GM23338 (cell line): Measurements from ENCODE around the gene ESYT2. TPM values are rescaled to one million over a fixed set of nuclear protein-coding genes. Genes with fewer than 3 reads are reported as not detected.

Experiments
- ATAC-seq: fragments of 200-7000 bp; cut with Tn5 transposase; 3 replicates; pipeline ENCODE4 v1.9.1; 2020
- DNase-seq: peaks from one replicate; pipeline ENCODE4 v3.0.0-alpha.2; 2015; ENCODE audit warnings: low spot score
- H2AFZ ChIP-seq: fragments of 200-600 bp; sonication (generic); 2 replicates; pipeline ENCODE4 v1.8.0; 2016; ENCODE audit warnings: antibody characterized with exemption, mild to moderate bottlenecking, moderate library complexity
- H3F3A ChIP-seq: fragments of 200-600 bp; sonication (generic); replicated peaks from 2 replicates; pipeline ENCODE4 v1.8.0; 2017; ENCODE audit warnings: antibody characterized with exemption, mixed run types, low read depth
- H3K27ac ChIP-seq: fragments of 200-600 bp; sonication (generic); 2 replicates; pipeline ENCODE4 v1.6.1; 2016; ENCODE audit warnings: low read depth
- H3K27me3 ChIP-seq: fragments of 200-600 bp; sonication (generic); 2 replicates; pipeline ENCODE4 v1.8.0; 2016; ENCODE audit warnings: mild to moderate bottlenecking, mixed run types, moderate library complexity; ENCODE audit not compliant: insufficient read depth
- H3K36me3 ChIP-seq: fragments of 200-600 bp; sonication (generic); 2 replicates; pipeline ENCODE4 v1.8.0; 2016; ENCODE audit warnings: mild to moderate bottlenecking; ENCODE audit not compliant: insufficient read depth
- H3K4me1 ChIP-seq: fragments of 200-600 bp; sonication (generic); 2 replicates; pipeline ENCODE4 v1.8.0; 2016; ENCODE audit warnings: mild to moderate bottlenecking, moderate library complexity; ENCODE audit not compliant: insufficient read depth
- H3K4me2 ChIP-seq: fragments of 200-600 bp; sonication (generic); 2 replicates; pipeline ENCODE4 v1.7.1; 2017; ENCODE audit warnings: mixed run types
- H3K4me3 ChIP-seq: fragments of 200-600 bp; sonication (generic); 2 replicates; pipeline ENCODE4 v1.6.1; 2016; ENCODE audit warnings: mixed run types
- H3K79me2 ChIP-seq: fragments of 200-600 bp; sonication (generic); replicated peaks from 2 replicates; pipeline ENCODE4 v1.8.0; 2017; ENCODE audit warnings: mild to moderate bottlenecking; ENCODE audit not compliant: insufficient read depth
- H3K9me2 ChIP-seq: fragments of 200-600 bp; sonication (generic); 2 replicates; pipeline ENCODE4 v1.8.0; 2017; ENCODE audit not compliant: insufficient read depth
- H4K20me1 ChIP-seq: fragments of 200-600 bp; sonication (generic); replicated peaks from 2 replicates; pipeline ENCODE4 v1.8.0; 2017; ENCODE audit warnings: mild to moderate bottlenecking; ENCODE audit not compliant: insufficient read depth
- H3K27ac Mint-ChIP-seq: 2 replicates; pipeline ENCODE4 v1.8.0; 2020; ENCODE audit warnings: inconsistent platforms, mild to moderate bottlenecking, moderate library complexity, mixed read lengths
- H3K27me3 Mint-ChIP-seq: 3 replicates; pipeline ENCODE4 v1.8.0; 2022; ENCODE audit warnings: low read depth, mild to moderate bottlenecking, moderate library complexity, mixed read lengths, inconsistent platforms; ENCODE audit not compliant: insufficient read depth, poor library complexity
- H3K36me3 Mint-ChIP-seq: 3 replicates; pipeline ENCODE4 v1.8.0; 2021; ENCODE audit warnings: low read depth, mild to moderate bottlenecking, inconsistent platforms, moderate library complexity, mixed read lengths
- H3K4me1 Mint-ChIP-seq: 3 replicates; pipeline ENCODE4 v1.8.0; 2020; ENCODE audit warnings: mild to moderate bottlenecking, inconsistent platforms, mixed read lengths
- H3K4me3 Mint-ChIP-seq: 3 replicates; pipeline ENCODE4 v1.8.0; 2021; ENCODE audit warnings: moderate library complexity, mild to moderate bottlenecking, inconsistent platforms, mixed read lengths
- H3K9me3 Mint-ChIP-seq: 3 replicates; pipeline ENCODE4 v1.8.0; 2020; ENCODE audit warnings: moderate library complexity, mild to moderate bottlenecking, inconsistent platforms, mixed read lengths
- CREB1 ChIP-seq: fragments of 250-450 bp; sonication (Bioruptor Pico); IDR thresholded peaks from 2 replicates; pipeline ENCODE4 v1.5.0; 2020; ENCODE audit warnings: low read depth, mild to moderate bottlenecking, moderate library complexity
- ETS1 ChIP-seq: IDR thresholded peaks from 2 replicates; pipeline ENCODE4 v1.6.1; 2016; ENCODE audit warnings: antibody characterized with exemption
- EZH2 ChIP-seq: fragments of 200-600 bp; sonication (generic); IDR thresholded peaks from one replicate; pipeline ENCODE4 v1.8.0; 2017; ENCODE audit warnings: antibody characterized with exemption, mild to moderate bottlenecking, low read depth; ENCODE audit not compliant: unreplicated experiment
- EZH2phosphoT487 ChIP-seq: fragments of 200-600 bp; sonication (generic); IDR thresholded peaks from one replicate; pipeline ENCODE4 v1.8.1; 2018; ENCODE audit warnings: antibody characterized with exemption; ENCODE audit not compliant: unreplicated experiment
- JUNB ChIP-seq: IDR thresholded peaks from one replicate; pipeline ENCODE4 v1.6.1; 2016; ENCODE audit warnings: antibody characterized with exemption; ENCODE audit not compliant: unreplicated experiment
- NANOG ChIP-seq: IDR thresholded peaks from 2 replicates; pipeline ENCODE4 v1.6.1; 2016; ENCODE audit warnings: antibody characterized with exemption, borderline replicate concordance
- POLR2AphosphoS5 ChIP-seq: IDR thresholded peaks from 2 replicates; pipeline ENCODE4 v1.6.1; 2016; ENCODE audit warnings: antibody characterized with exemption, low read depth
- STAT1 ChIP-seq: IDR thresholded peaks from one replicate; pipeline ENCODE4 v1.6.1; 2016; ENCODE audit warnings: antibody characterized with exemption; ENCODE audit not compliant: unreplicated experiment
- ZNF331 ChIP-seq: fragments of 250-450 bp; sonication (Bioruptor Pico); IDR thresholded peaks from 2 replicates; pipeline ENCODE4 v1.5.0; 2020; ENCODE audit warnings: low read depth, mild to moderate bottlenecking, moderate library complexity
- polyA plus RNA-seq: library from polyadenylated mRNA; unstranded; fragments of >200 nt; fragmentation: Nextera tagmentation; extraction: Ambion mirVana; gene quantifications from 2 replicates; pipeline ENCODE4 v1.2.1, GENCODE V29; 2016
- total RNA-seq: library from RNA; depleted of rRNA; stranded (reverse); fragments of >200 nt; shearing (Covaris generic); gene quantifications from 2 replicates; pipeline ENCODE4 v1.2.3, GENCODE V29; 2014
- TF ChIP-seq, protein P1 (sequence below), 2 experiments: fragments of 200-600 bp in 1 of 2; sonication (generic) in 1 of 2; conservative IDR thresholded peaks; 2 replicates each; pipeline versions ENCODE4 v1.5.1 to v1.6.1; 2016 to 2017; ENCODE audit warnings: antibody characterized with exemption in 2 of 2, low read depth in 2 of 2, mild to moderate bottlenecking in 2 of 2, moderate library complexity in 1 of 2
- TF ChIP-seq, protein P2 (sequence below): IDR thresholded peaks from one replicate; pipeline ENCODE4 v1.6.1; 2018; ENCODE audit warnings: antibody characterized with exemption; ENCODE audit not compliant: unreplicated experiment

ESYT2 gene
- total and polyA plus RNA-seq, 2 experiments from 2014 or later = 9.6 to 52.7 TPM

DNA sequence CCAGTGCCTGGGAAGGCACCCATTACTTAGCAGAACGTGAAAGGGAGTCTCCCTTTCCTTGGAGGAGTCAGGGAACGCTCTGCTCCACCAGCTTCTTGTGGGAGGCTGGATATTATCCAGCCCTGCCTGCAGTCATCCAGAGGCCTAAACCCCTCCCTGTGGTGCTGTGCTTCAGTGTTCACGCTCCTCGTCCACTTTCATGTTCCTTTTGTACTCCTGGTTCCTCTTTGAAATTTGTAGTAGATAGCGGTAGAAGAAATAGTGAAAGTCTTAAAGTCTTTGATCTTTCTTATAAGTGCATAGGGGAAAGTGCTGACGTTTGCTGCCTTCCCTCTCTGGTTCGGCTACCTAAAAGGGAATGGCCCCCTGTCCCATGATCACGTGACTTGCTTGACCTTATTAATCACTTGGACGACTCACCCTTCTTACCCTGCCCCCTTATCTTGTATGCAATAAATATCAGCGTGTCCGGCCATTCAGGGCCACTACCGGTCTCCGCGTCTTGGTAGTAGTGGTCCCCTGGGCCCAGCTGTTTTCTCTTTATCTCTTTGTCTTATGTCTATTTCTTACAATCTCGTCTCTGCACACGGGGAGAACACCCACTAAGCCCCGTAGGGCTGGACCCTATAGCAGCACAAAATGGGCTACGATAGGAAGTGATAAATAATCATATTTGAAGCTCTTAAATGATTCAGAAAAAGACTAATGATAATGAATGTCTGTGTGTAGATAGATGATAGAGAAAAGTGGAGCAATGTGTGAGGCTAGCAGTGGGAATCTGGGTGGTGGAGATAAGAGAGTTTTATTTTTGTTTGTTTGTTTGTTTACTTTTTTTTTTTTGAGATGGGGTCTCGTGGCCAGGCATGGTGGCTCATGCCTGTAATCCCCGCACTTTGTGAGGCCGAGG, 5.8 kb upstream of the ESYT2 start (continued):
- no peak for TF ChIP-seq ETS1
- TF ChIP-seq EZH2 = no peak
- TF ChIP-seq EZH2phosphoT487 = no peak
- no peak for TF ChIP-seq NANOG
- TF ChIP-seq STAT1 = no peak
- TF ChIP-seq, protein P1, sequence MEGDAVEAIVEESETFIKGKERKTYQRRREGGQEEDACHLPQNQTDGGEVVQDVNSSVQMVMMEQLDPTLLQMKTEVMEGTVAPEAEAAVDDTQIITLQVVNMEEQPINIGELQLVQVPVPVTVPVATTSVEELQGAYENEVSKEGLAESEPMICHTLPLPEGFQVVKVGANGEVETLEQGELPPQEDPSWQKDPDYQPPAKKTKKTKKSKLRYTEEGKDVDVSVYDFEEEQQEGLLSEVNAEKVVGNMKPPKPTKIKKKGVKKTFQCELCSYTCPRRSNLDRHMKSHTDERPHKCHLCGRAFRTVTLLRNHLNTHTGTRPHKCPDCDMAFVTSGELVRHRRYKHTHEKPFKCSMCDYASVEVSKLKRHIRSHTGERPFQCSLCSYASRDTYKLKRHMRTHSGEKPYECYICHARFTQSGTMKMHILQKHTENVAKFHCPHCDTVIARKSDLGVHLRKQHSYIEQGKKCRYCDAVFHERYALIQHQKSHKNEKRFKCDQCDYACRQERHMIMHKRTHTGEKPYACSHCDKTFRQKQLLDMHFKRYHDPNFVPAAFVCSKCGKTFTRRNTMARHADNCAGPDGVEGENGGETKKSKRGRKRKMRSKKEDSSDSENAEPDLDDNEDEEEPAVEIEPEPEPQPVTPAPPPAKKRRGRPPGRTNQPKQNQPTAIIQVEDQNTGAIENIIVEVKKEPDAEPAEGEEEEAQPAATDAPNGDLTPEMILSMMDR (conservative IDR thresholded peaks at IDR 0.05; ENCODE audit: low read depth in 2 of 2) = no peak
- TF ChIP-seq, protein P2, sequence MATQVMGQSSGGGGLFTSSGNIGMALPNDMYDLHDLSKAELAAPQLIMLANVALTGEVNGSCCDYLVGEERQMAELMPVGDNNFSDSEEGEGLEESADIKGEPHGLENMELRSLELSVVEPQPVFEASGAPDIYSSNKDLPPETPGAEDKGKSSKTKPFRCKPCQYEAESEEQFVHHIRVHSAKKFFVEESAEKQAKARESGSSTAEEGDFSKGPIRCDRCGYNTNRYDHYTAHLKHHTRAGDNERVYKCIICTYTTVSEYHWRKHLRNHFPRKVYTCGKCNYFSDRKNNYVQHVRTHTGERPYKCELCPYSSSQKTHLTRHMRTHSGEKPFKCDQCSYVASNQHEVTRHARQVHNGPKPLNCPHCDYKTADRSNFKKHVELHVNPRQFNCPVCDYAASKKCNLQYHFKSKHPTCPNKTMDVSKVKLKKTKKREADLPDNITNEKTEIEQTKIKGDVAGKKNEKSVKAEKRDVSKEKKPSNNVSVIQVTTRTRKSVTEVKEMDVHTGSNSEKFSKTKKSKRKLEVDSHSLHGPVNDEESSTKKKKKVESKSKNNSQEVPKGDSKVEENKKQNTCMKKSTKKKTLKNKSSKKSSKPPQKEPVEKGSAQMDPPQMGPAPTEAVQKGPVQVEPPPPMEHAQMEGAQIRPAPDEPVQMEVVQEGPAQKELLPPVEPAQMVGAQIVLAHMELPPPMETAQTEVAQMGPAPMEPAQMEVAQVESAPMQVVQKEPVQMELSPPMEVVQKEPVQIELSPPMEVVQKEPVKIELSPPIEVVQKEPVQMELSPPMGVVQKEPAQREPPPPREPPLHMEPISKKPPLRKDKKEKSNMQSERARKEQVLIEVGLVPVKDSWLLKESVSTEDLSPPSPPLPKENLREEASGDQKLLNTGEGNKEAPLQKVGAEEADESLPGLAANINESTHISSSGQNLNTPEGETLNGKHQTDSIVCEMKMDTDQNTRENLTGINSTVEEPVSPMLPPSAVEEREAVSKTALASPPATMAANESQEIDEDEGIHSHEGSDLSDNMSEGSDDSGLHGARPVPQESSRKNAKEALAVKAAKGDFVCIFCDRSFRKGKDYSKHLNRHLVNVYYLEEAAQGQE = no peak
- TF ChIP-seq JUNB = no peak
- TF ChIP-seq POLR2AphosphoS5 = no peak

DNA sequence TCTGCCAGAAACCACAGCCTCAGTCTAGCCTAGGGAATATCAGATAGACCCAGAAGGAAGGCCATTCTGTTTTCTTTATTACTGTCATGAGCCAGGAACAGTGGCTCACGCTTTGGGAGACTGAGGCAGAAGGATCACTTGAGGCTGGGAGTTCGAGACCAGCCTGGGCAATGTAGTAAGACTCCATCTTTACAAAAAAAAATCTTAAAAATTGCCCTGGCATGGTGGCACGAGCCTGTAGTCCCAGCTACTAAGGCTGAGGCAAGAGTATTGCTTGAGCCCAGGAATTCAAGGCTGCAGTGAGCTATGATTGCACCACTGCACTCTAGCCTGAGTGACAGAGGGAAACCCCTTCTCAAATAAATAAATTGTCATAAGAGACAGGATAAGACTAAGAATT, 3.7 kb upstream of the ESYT2 start:
- H3K9me3 Mint-ChIP-seq = peaks cover 8% of the 10 kb centered on the region; the same call in 1 of the 3 replicates
- H3K27me3 Mint-ChIP-seq = peaks cover 17% of the 10 kb centered on the region
- H3K4me1 Mint-ChIP-seq = peaks cover 18% of the 10 kb centered on the region
- H3K4me3 Mint-ChIP-seq = no peak overlapping the region
- Histone ChIP-seq H3K27me3 (peaks cover 22% of the 10 kb centered on the region), H3K79me2 (peaks cover 1% of the 10 kb centered on the region; the same call in 1 of the 2 replicates), H3K4me1 (peaks cover 22% of the 10 kb centered on the region), H4K20me1 (peaks cover 2% of the 10 kb centered on the region; the same call in 1 of the 2 replicates), H3K4me2 (no peak overlapping the region), H3K36me3 (no peaks in the 10 kb centered on the region), H3F3A (peaks cover 5% of the 10 kb centered on the region), H3K9me2 (peaks cover 4% of the 10 kb centered on the region; the same call in 1 of the 2 replicates), H3K27ac (no peak overlapping the region), H3K4me3 (no peak overlapping the region), H2AFZ (no peak overlapping the region)
- ATAC-seq (no peak), DNase-seq (no peak)
- no peak overlapping the region for H3K27ac Mint-ChIP-seq
- peaks cover under 1% of the 10 kb centered on the region; the same call in 1 of the 3 replicates for H3K36me3 Mint-ChIP-seq
- TF ChIP-seq, protein P2 = no peak
- TF ChIP-seq ETS1 (no peak), ZNF331 (no peak), NANOG (no peak), EZH2phosphoT487 (no peak), JUNB (no peak), CREB1 (CRISPR knock-in tag) (no peak), POLR2AphosphoS5 (no peak)
- TF ChIP-seq, protein P1 (conservative IDR thresholded peaks at IDR 0.05; ENCODE audit: low read depth in 2 of 2) = no peak
